ENCODE data around the gene SNCAIP.

The SNCAIP gene

DNA sequence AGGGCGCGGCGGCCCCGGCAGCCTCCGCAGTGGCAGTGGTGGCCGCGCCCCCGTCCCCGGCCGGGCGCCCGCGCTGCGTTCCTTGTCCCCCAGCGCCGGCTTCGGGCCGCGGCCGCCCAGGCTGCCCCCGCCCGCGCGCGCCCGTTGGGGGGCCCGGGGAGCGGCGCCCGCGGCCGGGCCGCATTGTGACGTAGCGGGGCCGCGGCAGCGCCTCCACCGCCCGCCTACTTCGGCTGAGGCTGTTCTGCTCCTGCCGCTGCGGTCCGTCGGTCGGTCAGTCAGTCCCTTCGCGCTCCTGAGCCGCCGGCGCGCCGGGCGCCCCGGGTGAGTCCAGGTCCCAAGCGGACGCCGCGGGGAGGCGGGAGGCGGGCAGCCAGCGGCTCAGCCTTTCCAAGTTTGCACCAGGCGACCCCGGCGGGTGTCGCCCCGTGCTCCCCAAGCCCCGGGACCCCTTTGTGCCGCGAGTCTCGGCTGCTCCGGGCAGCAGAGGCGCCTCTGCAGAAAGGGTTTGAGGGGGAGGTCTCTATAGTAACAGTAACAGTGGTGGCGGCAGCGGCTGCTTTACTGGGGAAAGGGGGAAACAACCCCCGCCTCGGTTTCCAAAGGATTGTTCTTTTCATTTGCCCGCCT lies at the start of gene SNCAIP:
Gene SNCAIP, plus strand, starts transcription at position 277 of the 630 bp plus-strand sequence. CDS start 78,898 bp downstream, outside the sequence.
- peak; percentile 74 for DNase-seq

DNA sequence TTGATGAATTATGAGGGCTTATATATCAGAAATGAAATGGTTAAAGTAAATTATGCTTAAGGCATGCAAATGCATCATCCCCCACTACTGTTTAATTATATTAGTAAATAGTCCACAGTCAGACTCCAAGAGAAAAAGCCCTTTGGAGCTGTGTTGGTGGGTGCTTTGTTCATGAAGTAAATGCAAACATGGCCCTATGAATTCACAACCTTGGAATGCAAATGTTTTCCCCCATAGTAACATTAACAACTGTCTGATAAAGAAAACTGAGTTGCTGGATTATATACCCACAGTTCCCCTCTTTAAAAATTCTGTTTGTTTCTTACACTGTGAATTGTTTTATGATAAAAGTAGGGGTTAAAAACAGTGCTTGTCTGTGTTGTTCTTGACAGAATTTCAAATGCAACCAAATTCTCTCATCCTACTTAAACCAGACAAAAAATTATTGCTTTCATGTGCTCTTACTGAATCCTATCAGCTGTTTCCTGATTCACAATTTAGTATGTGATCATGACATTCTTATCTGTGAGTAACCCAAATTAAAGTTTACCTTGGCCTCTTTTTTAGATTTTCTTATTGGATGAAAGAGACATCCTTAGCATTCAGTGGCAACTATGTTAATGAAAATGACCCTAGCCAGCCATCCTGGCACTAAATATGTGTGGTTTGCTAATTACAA lies 48.5 kb upstream of the SNCAIP start:
- DNase-seq = no peak

DNA sequence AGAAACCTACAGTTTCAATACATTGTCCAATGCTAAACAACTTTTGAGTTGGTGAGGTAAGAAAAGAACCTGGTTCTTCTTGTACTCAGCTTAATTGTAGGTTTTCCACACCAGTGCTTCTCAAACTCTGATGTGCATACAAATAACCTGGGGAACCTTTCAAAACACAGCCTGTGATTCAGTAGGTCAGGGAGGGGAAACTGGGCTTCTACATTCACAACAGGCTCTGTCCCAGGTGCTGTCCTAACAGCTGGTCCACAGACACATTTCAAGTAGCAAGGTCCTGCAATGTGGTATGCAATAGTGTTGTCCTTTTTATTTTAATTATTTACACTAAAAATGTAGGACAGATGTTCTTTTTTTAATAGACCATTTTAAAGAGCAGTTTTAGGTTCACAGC lies 47.4 kb upstream of the SNCAIP start:
- DNase-seq = no peak

DNA sequence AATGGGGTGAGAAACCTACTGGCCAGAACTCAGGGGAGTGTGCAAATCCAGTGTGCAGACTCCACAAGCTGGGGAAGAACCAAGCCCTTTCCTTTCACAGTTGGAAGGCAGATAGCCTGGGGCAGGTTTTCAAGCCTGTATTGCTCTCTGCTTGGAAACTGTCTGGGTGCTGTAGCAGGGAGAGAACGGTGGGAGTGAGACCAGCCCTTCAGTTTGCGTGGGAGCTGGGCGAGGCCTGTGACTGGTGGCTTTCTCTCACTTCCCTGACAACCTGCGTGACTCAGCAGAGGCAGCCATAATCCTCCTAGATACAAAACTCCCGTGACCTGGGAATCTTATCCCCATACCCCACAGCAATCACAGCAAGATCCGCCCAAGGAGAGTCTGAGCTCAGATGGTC lies 44.9 kb upstream of the SNCAIP start:
- no peak for DNase-seq

DNA sequence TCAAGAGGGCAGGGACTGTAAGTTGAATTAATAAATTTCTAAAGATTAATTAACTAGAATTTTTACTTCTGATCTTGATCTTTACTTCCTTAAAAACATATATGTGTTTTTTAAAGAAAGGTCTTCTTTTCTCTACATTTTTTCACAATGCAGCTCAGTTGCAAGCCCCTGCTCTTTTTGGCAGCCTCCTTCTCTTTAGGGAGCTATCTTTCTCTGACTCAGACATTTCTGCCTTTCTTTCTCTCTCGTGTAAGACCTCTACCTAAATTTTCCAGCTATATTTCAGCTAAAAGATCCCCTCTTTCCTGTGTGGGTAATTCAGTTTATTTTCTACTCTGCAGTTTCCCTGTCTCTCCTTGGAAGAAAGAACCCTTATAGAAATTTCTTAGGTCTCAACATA lies 38.3 kb upstream of the SNCAIP start:
- no peak for DNase-seq

DNA sequence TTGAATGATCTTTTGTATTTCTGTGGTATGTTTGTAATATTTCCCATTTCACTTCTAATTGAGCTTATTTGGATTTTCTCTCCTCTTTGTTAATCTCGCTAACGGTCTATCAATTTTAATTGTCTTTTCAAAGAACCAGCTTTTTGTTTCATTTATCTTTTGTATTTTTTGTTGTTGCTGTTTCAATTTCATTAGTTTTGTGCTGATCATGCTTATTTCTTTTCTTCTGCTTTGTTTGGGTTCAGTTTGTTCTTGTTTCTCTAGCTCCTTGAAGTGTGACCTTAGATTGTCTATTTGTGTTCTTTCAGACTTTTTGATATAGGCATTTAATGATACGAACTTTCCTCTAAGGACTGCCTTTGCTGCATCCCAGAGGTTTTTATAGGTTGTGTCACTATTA lies 28.4 kb upstream of the SNCAIP start:
- no peak for DNase-seq

DNA sequence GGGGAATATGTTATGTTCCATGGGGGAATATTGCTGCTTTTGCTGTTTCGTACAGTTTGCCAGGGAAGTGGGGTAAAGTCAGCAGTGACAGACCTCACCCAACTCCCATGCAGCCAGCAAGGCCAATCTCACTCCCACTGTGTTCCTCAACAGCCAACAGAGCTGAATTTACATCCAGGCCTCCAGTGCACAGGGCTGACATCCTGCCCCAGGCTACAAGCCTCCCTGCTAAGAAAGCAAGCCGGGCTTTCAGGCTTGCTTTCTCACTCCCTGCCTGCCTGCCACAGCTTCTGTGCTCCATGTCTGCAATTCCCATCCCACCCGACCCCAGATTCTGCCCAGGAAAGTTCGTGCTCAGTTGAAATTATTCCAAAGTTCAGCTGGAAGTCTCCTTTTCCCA lies 25.5 kb upstream of the SNCAIP start:
- no peak for DNase-seq

DNA sequence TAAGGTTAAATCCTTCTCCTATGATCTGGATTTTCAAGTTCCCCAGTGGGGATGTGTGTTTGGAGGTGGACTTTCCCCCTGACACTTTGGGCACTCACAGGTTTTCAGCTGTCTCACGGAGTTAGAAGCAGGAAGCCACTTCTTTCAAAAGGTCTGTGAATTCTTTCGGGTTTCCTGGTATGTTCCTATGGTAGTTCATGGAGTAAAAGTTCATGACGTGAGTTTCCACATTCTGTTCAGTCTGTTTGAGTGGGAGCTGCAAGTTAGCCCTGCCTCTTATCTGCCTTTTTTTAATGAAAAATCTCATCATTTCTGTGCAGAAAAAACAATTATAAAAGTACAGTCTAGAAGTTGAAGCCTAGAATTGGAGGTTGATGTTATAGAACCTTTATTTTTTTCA lies 24.9 kb upstream of the SNCAIP start:
- DNase-seq = no peak

DNA sequence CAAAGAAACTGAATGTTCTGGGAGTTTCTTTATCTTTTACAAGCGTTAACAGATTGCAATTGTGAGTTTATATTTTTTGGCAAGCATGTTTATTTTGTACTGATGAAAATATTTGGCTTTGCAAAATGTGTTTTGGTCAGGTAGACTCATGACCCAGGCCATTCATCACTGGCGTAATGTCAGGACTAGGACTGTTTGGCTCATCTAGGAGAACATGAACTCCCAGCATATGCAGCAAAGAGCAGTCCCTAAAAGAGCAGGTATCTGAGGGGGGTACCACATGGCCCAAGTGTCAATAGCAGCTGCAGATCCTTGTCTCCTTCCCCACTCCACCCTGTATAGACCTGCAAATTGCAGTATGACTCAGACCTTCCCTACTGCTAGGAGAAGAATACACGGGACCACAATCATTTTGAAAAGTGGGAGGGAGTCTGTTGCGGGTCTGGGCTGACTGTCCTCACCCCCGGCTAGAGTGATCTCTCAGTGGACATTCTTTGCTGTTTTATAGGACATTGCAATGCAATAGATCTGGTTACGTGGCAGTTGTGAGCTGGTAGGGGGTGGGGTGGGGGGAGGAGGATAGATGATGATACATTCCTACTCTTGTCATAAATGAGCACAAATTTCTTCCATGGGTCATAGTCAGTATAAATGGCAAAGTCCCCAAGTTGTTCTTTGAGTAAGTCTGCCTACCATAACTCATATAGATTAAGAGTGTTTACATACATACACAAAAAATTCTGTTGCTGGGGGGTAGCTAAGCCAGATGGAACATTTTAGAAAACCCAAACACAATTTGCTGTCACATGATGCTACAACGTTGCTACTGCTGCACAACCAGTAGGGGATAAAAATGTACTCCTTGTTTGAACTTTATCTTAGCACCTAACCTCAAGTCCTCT lies 20.8 kb upstream of the SNCAIP start:
- no peak for DNase-seq

DNA sequence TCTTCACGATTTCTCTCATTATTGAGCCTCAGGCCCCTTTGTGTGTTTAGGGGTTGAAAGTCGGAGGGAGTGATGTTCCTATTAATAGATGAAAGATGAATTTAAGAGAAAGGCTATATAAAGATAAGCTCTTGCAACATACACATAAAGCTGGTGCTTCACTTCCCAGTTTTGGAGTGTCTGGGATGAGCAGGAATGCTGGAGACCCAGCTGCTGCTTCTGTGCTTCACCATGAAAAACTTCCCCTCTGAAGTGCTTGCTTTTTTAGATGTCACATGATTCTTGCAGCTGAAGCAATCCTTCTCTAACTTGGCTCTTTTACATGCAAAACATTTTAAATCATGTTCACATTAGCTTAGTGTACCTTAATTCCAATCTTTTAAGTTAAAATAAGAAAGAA lies 19.7 kb upstream of the SNCAIP start:
- no peak for DNase-seq

DNA sequence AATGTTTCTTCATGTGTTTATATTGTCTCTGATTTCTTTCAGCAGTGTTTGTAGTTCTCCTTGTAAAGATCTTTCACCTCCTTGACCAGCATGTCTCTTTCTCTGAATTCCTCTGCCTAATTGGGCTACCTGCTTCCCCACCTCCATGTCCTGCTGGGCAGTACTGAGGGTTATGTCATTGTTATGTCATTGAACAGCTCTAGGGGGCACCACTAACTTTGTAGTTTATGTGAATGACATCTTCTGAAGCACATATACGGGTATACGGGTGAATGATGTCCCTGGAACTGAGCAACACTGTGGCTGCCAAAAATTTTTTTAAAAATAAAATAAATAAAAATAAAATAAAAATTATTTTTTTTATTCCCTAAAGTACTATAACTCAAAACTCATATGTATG lies 16.9 kb upstream of the SNCAIP start:
- DNase-seq = no peak

DNA sequence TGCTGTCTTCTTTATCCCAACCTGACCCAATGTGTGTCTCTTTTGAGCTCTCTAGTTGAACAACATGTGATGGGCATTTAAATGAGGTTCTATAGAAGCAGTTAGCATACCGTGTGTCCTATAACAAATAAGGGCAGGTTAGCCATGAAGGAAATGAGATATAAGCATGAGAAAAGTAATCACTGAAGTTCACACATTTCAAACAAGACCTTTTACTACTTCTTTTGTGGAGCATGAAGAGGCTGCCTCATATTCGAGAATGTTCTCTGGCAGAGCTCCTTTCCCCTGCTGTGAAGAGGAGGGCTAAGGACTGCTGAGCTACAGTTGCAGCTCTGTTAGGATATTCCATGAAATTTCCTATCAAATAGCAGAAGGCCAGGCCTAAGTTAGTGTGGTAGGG lies 15.2 kb upstream of the SNCAIP start:
- no peak for DNase-seq

DNA sequence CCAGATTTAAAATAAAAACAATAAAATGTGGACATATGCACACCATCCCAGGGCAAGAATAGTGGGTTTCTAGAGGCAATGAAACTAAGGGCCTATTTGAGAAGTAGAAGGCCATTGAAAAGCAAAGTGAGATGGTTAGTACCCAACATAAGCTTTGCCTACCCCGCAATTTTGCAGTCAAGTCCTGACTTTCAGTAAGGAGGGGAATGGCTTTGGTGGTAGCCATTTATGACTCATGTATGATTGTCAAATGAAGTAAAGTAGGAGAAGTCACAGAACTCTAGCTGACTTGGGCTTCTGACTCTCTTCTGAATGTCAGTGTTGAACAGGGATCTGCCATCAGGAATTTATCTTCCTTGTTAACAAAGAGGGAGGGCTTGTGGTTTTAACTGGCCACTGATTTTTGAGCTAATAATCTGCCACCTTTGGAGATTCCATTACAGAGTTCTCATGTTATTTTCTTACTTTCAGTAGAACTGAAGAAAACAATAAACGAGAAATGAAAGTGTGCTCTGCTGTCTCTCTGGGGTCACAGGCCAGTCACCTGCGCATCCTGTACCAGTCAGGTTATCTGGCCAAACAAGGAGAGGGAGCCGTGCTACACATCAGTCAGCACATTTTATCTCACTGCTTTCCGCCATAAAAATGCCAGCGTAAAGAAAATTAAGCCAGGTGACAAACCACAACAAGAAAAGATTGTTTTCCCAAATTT lies 14.3 kb upstream of the SNCAIP start:
- no peak for DNase-seq

DNA sequence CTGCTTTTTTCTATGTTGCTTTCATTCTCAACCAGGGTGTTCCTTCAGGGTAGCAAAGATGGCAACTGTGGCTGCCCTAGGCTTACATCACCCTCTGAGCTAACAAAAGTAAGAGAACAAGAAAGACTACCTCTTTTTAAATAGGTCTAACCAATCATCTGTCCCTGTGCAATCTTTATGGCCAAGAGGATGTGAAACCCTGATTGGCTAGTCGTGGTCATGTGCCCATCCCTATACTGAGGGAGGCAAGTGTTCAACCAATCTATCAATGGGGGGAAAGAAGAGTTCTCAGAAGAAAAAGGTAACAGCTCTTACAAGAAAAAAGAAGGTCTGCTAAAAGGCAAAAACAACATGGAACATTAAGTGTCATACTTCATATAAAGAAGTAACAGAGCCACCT lies 11.7 kb upstream of the SNCAIP start:
- no peak for DNase-seq

DNA sequence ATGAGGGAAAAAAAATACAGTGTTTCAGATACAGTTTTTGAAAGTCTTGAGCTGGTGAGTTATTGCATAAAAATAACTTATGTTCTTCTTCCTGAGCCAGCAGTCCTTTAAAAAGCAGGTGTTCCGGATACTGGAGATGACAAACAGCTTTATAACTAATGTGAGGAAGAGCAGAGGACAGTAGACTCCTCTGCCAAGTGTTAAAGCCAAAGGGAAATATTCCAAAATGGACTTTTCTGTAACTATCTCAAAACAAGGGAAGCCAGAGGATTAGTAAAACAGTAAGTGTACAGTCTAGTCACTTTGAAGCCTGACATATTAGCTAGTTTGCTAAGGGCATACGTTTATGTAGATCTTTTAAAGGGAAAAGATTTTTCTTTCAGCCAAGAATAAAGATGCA lies 11.0 kb upstream of the SNCAIP start:
- no peak for DNase-seq

DNA sequence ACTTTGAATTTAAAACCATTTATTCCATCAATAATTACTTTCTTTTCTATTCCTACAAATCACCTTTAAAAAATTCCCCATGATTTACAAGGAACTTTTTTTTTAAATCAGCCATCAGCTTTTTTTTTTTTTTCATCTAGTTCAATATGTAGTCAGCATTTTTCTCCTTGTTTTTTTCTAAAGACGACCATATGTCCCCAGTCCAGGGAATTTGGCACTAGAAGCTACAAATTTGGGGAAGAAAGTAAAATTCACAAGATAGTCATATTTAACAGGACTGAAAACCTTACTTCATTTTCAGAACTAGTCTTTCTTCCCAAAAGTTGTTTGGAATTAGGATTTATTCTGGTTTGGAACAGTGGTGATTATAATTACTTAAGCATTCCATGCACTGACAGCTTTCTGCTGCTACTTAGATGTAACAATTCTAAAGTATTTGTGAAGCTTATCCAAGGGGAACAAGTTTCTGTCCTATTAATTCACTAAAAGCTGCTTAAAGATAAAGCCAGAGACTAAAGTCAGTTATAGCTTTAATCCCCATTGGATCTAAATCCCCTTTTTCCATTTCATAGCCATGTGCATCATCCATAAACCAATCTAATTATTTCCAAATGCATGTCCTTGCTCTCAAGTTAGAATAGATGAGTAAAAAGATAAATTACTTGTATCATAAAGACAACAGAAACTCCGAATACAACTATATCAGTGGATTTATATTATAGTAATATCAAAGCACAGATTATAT lies 7.4 kb upstream of the SNCAIP start:
- no peak for DNase-seq

DNA sequence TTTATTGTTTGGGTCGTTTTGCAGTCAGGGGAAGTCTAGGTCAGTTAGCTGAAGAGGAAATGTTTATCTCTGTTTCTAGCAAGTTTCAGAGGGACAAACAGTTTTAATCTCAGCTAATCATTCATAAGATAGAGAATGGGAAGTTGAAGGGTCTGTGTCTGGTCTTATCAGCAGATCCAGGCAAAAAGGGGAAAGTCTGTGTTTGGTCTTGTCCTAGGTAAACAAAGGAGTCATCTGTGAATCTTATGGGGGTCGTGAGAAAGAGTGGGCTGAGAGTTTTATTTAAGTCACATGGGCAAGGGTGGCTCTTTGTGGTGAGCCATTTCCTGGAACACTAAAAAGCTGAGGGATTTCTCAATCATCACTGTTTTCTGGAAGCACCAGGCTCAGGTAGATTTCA lies 5.6 kb upstream of the SNCAIP start:
- no peak for DNase-seq

DNA sequence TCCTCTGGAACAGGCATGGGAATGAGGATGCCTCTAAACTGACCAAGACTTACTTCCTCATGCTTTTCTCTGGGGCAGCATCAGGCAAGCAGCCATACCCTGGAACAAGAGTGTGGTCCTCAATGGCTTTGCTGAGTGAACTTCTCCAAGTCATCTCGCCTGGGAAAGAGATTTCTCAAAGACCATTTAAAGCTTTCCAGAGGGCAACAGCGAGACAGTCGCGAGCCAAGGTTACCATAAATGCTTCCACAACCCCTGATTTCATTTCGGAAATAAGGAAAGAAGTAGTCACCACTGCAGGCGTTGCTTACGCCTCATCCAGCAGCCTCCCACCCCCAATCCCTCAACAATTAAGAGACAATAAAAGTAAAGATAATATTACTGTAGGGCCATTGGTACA lies 1.1 kb upstream of the SNCAIP start:
- DNase-seq = peak; percentile 70

DNA sequence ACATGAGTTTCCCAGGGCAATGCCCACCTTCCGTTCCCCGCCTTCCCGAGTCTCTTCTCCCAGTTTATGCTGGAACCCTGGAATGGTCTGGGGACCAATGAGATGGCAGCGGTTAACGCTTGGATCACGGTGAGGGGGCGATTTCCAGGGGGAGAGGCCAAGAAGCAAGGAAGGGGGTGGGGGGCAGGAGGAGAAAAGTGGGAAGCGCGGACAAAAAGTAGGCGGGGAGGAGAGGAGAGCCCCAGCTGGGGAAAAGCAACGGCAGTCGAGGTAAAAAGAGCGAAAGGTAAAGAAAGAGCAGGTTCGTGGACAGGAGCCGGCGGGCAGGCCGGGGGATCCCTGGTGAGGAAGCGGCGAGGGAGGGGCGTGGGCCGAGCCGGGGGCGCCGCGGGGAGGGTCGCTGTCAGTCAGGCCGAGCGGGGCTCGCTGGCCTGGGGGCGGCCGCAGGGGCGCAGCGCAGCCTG lies 508 bp upstream of the SNCAIP start:
- DNase-seq = peak; percentile 67

DNA sequence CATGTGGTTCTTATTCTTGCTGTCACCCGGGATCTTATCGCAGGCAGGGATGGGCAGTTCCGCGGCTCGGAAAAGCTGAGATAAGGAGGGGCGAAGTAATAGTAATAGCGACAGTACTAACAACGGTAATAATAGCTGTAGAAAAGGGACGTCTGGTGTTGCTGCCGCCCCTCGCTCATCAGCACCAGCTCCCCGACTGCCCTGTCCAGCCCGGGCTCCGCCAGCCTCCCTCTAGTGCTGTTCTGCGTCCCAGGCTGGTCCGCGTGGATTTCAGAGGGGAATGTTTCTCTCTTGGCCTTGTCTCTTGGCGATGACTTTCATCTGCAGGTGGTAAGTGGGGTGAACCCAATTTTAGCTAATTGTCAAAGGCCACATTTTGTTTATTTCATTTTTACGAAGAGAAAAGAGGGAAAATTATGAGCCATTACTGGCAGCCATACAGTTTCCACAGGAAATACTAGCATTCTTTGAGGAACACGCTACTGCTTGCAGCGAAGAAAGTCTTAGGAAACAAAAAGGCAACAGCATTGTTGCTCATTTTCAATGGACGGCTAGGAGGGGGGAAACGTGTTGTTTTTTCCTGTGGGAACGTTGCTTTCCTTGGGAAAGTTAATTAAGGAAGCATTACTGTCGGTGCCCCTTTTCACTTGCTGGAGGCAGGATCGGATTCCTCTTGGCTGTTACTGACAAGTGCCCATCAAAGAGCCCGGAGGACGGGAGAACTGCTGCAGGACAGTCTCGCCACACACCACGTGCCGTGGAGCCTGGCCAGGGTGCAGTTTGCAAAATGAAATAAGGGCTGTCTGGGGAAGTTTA lies 762 bp downstream of the SNCAIP start:
- peak; percentile 69 for DNase-seq

DNA sequence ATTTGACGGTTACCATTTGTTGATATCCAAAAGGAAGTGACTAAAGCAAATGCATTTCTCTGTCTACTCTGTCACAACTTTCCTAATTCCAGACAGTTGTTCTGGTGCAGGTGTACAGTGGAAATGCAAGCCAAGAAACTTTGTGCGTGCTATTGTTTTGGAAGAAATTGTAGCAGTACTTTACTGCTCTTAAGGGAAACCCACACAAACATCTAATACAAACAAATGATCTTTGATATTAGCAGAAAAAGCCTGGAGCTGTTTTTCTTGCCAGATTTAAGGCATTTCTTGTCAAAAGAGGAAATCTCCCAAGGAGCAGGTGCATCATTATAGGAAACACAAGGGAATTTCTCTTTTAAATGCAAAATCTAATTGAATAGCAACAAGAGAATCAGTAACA lies 2.0 kb downstream of the SNCAIP start:
- DNase-seq = no peak

DNA sequence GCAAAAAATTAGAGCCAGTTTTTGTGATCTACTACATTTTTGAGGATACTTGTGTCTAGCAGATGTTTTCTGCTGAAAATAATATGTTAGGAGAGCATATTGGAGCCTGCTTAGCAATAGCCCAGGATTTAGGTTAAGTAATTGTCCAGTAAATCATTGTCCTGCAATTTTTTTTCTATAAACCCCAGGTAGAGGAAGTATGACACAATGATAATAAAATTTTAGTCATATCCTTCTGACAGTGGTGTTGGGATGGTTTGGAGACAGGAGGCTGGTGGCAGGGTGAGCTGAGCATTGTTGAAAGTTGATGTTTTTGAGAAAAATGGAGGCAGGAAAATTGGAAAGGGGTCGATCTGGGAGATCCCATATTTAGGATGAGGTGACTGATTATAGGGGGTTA lies 3.5 kb downstream of the SNCAIP start:
- no peak for DNase-seq
